HEK293T (cell line): ENCODE measurements around the gene ZSWIM7.

Experiments
- FOXA1 ChIP-seq: fragments of 450-650 bp; IDR thresholded peaks from 2 replicates; pipeline ENCODE4 v1.6.1; 2016; ENCODE audit warnings: mild to moderate bottlenecking
- FOXK2 ChIP-seq: fragments of 450-650 bp; IDR thresholded peaks from 2 replicates; pipeline ENCODE4 v1.6.1; 2016; ENCODE audit warnings: mild to moderate bottlenecking
- FOXM1 ChIP-seq: fragments of 450-650 bp; IDR thresholded peaks from 2 replicates; pipeline ENCODE4 v1.6.1; 2017; ENCODE audit warnings: mild to moderate bottlenecking, borderline replicate concordance
- SUZ12 ChIP-seq: fragments of 450-650 bp; IDR thresholded peaks from 2 replicates; pipeline ENCODE4 v1.6.1; 2016; ENCODE audit warnings: mild to moderate bottlenecking
- TF ChIP-seq, protein P1 (sequence below): fragments of 450-650 bp; IDR thresholded peaks from 2 replicates; pipeline ENCODE4 v1.6.1; 2016

DNA sequence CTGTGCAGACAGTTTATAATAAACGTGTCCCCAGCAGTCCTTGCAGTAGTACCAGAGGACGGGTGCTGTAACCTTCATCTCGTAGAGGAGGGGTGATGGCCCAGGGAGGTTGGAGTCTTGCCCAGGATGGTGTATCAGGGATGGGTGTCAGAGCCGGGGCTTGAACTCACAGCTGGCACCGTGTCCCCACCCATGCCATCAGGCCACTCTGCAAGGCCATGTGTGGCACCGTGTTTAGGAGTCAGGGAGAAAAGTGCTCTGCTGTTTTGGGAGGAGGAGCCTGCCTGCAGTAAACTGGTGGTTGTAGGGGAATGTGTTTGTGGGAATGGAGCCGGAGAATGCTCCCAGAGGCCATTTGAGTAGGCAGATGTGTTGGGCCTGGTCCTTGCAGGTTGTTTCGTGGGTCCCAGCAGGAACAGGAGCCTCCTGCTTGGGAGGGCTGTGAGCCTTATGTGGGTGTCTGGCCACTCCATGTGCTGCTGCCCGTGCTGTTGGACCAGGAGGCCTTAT lies 52.8 kb downstream of the ZSWIM7 start:
- no peak for TF ChIP-seq FOXA1
- TF ChIP-seq, protein P1, sequence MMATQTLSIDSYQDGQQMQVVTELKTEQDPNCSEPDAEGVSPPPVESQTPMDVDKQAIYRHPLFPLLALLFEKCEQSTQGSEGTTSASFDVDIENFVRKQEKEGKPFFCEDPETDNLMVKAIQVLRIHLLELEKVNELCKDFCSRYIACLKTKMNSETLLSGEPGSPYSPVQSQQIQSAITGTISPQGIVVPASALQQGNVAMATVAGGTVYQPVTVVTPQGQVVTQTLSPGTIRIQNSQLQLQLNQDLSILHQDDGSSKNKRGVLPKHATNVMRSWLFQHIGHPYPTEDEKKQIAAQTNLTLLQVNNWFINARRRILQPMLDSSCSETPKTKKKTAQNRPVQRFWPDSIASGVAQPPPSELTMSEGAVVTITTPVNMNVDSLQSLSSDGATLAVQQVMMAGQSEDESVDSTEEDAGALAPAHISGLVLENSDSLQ, result no peak
- no peak for TF ChIP-seq FOXK2
- no peak for TF ChIP-seq FOXM1
- TF ChIP-seq SUZ12, result no peak
